Prostate gland (tissue), 2 donors: ENCODE results near the gene CDH22. TPM values are rescaled to one million over a fixed set of nuclear protein-coding genes. Genes with fewer than 3 reads are reported as not detected.

Source experiments
- DNase-seq: peaks from one replicate; pipeline ENCODE4 v3.0.0-alpha.2; 2019; ENCODE audit warnings: low spot score
- H3K27ac ChIP-seq, 2 donors: fragments of 200-600 bp; sonication (generic); 2 replicates each; pipeline ENCODE4 v1.5.1; 2017 to 2019
- H3K27me3 ChIP-seq: fragments of 200-600 bp; sonication (generic); replicated peaks from 2 replicates; pipeline ENCODE4 v1.5.1; 2019; ENCODE audit not compliant: insufficient read depth
- H3K36me3 ChIP-seq, 2 donors: fragments of 200-600 bp; sonication (generic); 1 replicate in 1 of 2; 2 replicates in 1 of 2; pipeline versions ENCODE4 v1.5.1 to v1.8.1; 2017 to 2019
- H3K4me1 ChIP-seq: fragments of 200-600 bp; sonication (generic); replicated peaks from 2 replicates; pipeline ENCODE4 v1.5.1; 2019
- H3K4me3 ChIP-seq, 2 donors: fragments of 200-600 bp; sonication (generic); 2 replicates each; pipeline ENCODE4 v1.5.1; 2017 to 2019
- H3K9me3 ChIP-seq: fragments of 200-600 bp; sonication (generic); 2 replicates; pipeline ENCODE4 v1.5.1; 2017
- POLR2A ChIP-seq: fragments of 450-650 bp; IDR thresholded peaks from one replicate; pipeline ENCODE4 v1.6.1; 2016; ENCODE audit warnings: antibody characterized with exemption, mild to moderate bottlenecking
- POLR2AphosphoS5 ChIP-seq: sonication (generic); formaldehyde crosslinking; IDR thresholded peaks from one replicate; pipeline ENCODE4 v1.6.1; 2017; ENCODE audit warnings: antibody characterized with exemption
- WGBS: methylation state at CpG from one replicate; pipeline ENCODE4 v1.1.5; 2018; 5-methylcytosine and 5-hydroxymethylcytosine counted together
- intact Hi-C: fragments of 100-400 bp; cut with DNase I; formaldehyde crosslinking; loops from one replicate; pipeline ENCODE4 v1.14.2; 2022
- total RNA-seq, 2 donors: library from RNA; depleted of rRNA; stranded (reverse); fragments of >200 nt; gene quantifications; one replicate each; pipeline ENCODE4 v1.1.0, GENCODE V29; 2016
- TF ChIP-seq, protein P1 (sequence below), 4 experiments: fragments of 200-600 bp in 2 of 4; fragments of 450-650 bp in 2 of 4; sonication (generic) in 2 of 4; IDR thresholded peaks; 1 replicate in 3 of 4; 2 replicates in 1 of 4; pipeline ENCODE4 v1.5.1; 2016 to 2019; ENCODE audit warnings: antibody characterized with exemption in 4 of 4, mild to moderate bottlenecking in 2 of 4, moderate library complexity in 2 of 4

Gene CDH22
- total RNA-seq, 2 donors from 2014 or later, result 1.9 to 3.3 TPM

DNA sequence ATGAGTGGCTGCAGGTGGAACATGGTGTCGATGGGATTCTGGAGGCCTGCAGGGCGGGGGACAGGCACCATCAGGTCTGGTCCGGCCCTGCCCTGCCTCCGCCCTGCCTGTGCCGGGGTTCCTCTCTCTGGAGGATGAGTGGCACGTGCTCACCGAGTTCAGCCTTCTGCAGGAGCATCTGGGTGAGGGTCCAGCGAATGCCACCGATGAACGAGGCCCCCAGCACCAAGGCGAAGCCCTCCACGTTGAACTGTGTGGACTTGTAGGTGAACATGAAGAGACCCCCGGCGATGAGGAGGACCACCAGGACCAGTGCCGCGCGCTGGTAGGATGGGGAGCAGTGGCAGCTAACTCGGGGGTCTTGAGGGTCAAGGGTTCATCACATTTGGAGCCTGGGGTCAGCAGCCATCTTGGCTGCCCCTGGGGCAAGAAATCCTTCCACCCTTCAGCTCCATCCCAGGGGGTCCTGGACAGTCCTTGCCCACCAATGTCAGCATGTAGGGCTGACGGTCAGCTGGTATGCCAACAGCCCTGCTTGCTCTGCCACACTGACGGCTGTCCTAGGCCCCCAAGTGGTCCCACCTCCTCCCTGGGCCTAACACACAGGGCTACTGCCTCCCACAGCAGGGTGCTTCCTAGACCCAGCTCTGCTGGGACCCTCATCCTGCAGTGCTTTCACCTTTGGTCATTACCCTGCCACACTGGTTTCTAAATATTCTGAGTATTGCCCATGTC is 46.8 kb upstream of the CDH22 start:
- Histone ChIP-seq H3K9me3 (no peaks in the 10 kb centered on the region), H3K36me3 (no peaks in the 10 kb centered on the region), H3K4me3 (no peak overlapping the region), H3K27me3 (no peaks in the 10 kb centered on the region), H3K27ac (no peak overlapping the region), H3K4me1 (peaks cover 3% of the 10 kb centered on the region)
- 91% methylated on average over 20 of the region's 20 CpGs for WGBS
- intact Hi-C loops, result loop anchor here (10.0 kb wide), 1 partner anchor 330 kb away; the partner anchor contains the start of gene TP53RK
- no peak for DNase-seq
- TF ChIP-seq POLR2A (no peak), POLR2AphosphoS5 (no peak)
- TF ChIP-seq, protein P1, sequence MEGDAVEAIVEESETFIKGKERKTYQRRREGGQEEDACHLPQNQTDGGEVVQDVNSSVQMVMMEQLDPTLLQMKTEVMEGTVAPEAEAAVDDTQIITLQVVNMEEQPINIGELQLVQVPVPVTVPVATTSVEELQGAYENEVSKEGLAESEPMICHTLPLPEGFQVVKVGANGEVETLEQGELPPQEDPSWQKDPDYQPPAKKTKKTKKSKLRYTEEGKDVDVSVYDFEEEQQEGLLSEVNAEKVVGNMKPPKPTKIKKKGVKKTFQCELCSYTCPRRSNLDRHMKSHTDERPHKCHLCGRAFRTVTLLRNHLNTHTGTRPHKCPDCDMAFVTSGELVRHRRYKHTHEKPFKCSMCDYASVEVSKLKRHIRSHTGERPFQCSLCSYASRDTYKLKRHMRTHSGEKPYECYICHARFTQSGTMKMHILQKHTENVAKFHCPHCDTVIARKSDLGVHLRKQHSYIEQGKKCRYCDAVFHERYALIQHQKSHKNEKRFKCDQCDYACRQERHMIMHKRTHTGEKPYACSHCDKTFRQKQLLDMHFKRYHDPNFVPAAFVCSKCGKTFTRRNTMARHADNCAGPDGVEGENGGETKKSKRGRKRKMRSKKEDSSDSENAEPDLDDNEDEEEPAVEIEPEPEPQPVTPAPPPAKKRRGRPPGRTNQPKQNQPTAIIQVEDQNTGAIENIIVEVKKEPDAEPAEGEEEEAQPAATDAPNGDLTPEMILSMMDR (IDR thresholded peaks at IDR 0.05), result no peak

DNA sequence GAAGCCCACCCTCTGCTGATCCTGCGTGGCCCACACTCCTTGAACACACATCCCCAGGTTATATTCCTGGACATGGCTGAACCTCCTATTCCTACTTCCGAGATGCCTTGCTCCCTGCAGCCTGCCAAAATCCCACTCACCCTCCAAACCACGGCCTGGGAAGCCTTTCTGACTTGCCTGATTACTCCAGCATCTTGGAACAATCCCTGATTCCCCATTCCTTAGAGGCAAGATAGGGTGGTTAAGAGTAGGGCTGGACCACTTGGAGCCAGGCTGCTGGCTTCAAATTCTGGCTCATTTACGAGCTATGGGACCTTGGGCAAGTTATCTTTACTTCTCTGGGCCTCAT is 45.9 kb upstream of the CDH22 start:
- TF ChIP-seq POLR2AphosphoS5, result no peak
- TF ChIP-seq, protein P1 (IDR thresholded peaks at IDR 0.05), result no peak
- TF ChIP-seq POLR2A, result no peak
- Histone ChIP-seq H3K9me3 (no peaks in the 10 kb centered on the region), H3K36me3 (no peaks in the 10 kb centered on the region), H3K27me3 (no peaks in the 10 kb centered on the region), H3K27ac (no peak overlapping the region), H3K4me1 (peaks cover 3% of the 10 kb centered on the region), H3K4me3 (no peak overlapping the region)
- intact Hi-C loops, result loop anchor here (10.0 kb wide), 1 partner anchor 331 kb away; the partner anchor contains the start of gene TP53RK
- WGBS, result 85% methylated on average over 4 of the region's 4 CpGs
- no peak for DNase-seq

DNA sequence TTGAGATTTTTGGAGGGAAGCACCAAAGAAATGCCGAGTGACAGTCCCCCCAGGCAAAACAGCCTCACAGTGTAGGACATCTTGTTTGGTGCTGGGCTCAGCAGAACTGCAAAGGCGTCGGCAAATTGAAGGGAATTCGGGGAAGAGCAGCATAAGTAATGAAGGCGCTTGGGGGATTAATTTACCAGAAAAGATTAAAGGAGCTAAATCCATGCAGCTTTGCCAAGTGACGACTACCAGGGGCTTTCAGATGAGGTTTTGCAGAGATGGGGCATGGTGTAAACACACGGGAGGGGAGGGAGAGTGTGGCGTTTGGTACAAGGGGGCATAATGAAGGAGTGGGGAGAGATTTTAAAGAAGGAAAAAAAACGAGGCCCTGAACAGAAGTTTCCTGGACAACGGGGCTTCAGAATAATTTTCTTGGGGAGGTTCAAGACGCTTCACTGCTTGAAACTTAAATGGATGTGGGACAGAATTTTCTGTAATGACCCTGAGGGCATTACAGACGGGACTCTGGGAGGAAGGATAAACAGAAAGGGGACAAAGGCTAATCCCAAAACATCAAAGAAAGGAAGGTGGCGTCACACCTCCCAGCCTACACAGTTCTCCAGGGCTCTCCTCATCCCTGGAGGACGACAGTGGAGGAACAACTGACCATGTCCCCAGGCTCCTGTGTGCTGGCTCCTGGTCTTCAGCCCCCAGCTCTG is 45.4 kb upstream of the CDH22 start:
- no peak overlapping the region for H3K27ac ChIP-seq
- 69% methylated on average over 14 of the region's 14 CpGs for WGBS
- H3K27me3 ChIP-seq, result no peaks in the 10 kb centered on the region
- no peak for DNase-seq
- TF ChIP-seq, protein P1 (IDR thresholded peaks at IDR 0.05), result no peak
- TF ChIP-seq POLR2A (no peak), POLR2AphosphoS5 (no peak)
- no peaks in the 10 kb centered on the region for H3K9me3 ChIP-seq
- no peak overlapping the region for H3K4me3 ChIP-seq
- intact Hi-C loops, result loop anchor here (10.0 kb wide), 1 partner anchor 331 kb away; the partner anchor contains the start of gene TP53RK
- peaks cover 3% of the 10 kb centered on the region for H3K4me1 ChIP-seq
- H3K36me3 ChIP-seq, result no peaks in the 10 kb centered on the region

GRCh38 chr20:46352370-46352938 is 44.2 kb upstream of the CDH22 start:
- no peak overlapping the region for H3K4me3 ChIP-seq
- H3K27me3 ChIP-seq, result no peaks in the 10 kb centered on the region
- DNase-seq, result no peak
- H3K9me3 ChIP-seq, result no peaks in the 10 kb centered on the region
- H3K27ac ChIP-seq, result no peak overlapping the region
- peaks cover 3% of the 10 kb centered on the region for H3K4me1 ChIP-seq
- intact Hi-C loops, result loop anchor here (10.0 kb wide), 1 partner anchor 332 kb away; the partner anchor contains the start of gene TP53RK
- 88% methylated on average over 18 of the region's 18 CpGs for WGBS
- TF ChIP-seq POLR2A (no peak), POLR2AphosphoS5 (no peak)
- TF ChIP-seq, protein P1 (IDR thresholded peaks at IDR 0.05), result no peak
- no peaks in the 10 kb centered on the region for H3K36me3 ChIP-seq
